Measurements from ENCODE around the gene FHOD3.

DNA sequence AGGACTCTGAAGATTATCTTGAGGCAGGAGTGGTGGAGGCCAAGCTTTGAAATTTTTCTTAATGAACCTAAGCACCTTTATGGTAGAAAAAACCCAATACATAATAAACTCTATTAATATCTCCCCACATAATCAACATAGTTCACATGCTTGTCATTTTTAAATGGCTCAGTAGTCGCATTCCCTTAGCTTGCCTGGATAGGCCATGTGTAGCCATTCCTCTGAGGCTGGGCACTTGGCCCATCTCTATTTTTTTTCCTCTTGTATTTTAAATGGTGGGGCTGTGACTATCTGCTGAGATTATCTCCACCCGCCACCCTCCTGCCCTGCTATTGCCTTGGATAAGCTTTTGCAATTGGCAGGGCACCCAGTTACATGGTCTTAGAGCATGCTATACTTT is 143.1 kb downstream of the FHOD3 start:
- TF ChIP-seq, protein P1, sequence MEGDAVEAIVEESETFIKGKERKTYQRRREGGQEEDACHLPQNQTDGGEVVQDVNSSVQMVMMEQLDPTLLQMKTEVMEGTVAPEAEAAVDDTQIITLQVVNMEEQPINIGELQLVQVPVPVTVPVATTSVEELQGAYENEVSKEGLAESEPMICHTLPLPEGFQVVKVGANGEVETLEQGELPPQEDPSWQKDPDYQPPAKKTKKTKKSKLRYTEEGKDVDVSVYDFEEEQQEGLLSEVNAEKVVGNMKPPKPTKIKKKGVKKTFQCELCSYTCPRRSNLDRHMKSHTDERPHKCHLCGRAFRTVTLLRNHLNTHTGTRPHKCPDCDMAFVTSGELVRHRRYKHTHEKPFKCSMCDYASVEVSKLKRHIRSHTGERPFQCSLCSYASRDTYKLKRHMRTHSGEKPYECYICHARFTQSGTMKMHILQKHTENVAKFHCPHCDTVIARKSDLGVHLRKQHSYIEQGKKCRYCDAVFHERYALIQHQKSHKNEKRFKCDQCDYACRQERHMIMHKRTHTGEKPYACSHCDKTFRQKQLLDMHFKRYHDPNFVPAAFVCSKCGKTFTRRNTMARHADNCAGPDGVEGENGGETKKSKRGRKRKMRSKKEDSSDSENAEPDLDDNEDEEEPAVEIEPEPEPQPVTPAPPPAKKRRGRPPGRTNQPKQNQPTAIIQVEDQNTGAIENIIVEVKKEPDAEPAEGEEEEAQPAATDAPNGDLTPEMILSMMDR (conservative IDR thresholded peaks at IDR 0.05; ENCODE audit: low read depth, low read length) = no peak
- no peak for TF ChIP-seq EZH2 (IDR thresholded peaks at IDR 0.05; ENCODE audit: low read length, unreplicated experiment)
